Hematopoietic multipotent progenitor cell treated with erythropoietin and hydrocortisone succinate and interleukin-3 and kit ligand, for 15 days (in vitro differentiated cells): ENCODE data around the gene MUSK.
"Not testable (repeated sequence)": the region's sequence is repeated elsewhere in the genome, so short reads cannot be mapped to it uniquely, and the experiment has no call there.

Experiments
- DNase-seq: peaks from one replicate; pipeline ENCODE4 v3.0.0-alpha.2; 2015; ENCODE audit warnings: low spot score

MUSK gene

GRCh38 chr9:110810262-110810976, 141.8 kb downstream of the MUSK start:
- no peak for DNase-seq

GRCh38 chr9:110812886-110813285, 144.3 kb downstream of the MUSK start:
- no peak for DNase-seq

GRCh38 chr9:110814159-110814558, 145.6 kb downstream of the MUSK start:
- DNase-seq = no peak

GRCh38 chr9:110815361-110815760, 146.8 kb downstream of the MUSK start:
- DNase-seq = no peak

- DNase-seq = no peak
Observed at GRCh38 chr9:110820381-110820780, 151.8 kb downstream of the MUSK start.

GRCh38 chr9:110821064-110821463, 152.5 kb downstream of the MUSK start:
- DNase-seq = no peak

- DNase-seq = not testable (repeated sequence)
Observed at GRCh38 chr9:110825129-110825528, 156.5 kb downstream of the MUSK start.

GRCh38 chr9:110825950-110826349, 157.4 kb downstream of the MUSK start:
- no peak for DNase-seq

- DNase-seq = not testable (repeated sequence)
Observed at GRCh38 chr9:110826400-110826799, 157.8 kb downstream of the MUSK start.

GRCh38 chr9:110828264-110828663, 159.7 kb downstream of the MUSK start:
- DNase-seq = no peak

GRCh38 chr9:110830495-110830894, 161.9 kb downstream of the MUSK start:
- no peak for DNase-seq

GRCh38 chr9:110832926-110833325, 164.3 kb downstream of the MUSK start:
- DNase-seq = no peak

GRCh38 chr9:110835404-110835803, 166.8 kb downstream of the MUSK start:
- DNase-seq = no peak

- no peak for DNase-seq
Observed at GRCh38 chr9:110835859-110836271, 167.3 kb downstream of the MUSK start.

GRCh38 chr9:110837401-110838005, 168.9 kb downstream of the MUSK start:
- no peak for DNase-seq

- no peak for DNase-seq
Observed at GRCh38 chr9:110842169-110842568, 173.6 kb downstream of the MUSK start.

GRCh38 chr9:110842986-110843385, 174.4 kb downstream of the MUSK start:
- DNase-seq = no peak

GRCh38 chr9:110844121-110844520, 175.5 kb downstream of the MUSK start:
- no peak for DNase-seq

GRCh38 chr9:110846215-110846614, 177.6 kb downstream of the MUSK start:
- DNase-seq = no peak

- no peak for DNase-seq
Observed at GRCh38 chr9:110847671-110848070, 179.1 kb downstream of the MUSK start.

- no peak for DNase-seq
Observed at GRCh38 chr9:110850401-110851135, 182.0 kb downstream of the MUSK start.
